Trophoblast cell (in vitro differentiated cells and primary cell): Measurements from ENCODE around the gene ATXN1.

Source experiments
- DNase-seq, 2 donors: peaks; one replicate each; pipeline ENCODE4 v3.0.0-alpha.2; 2016
- H2AFZ ChIP-seq: 2 replicates; pipeline ENCODE4 v1.6.1; 2013; ENCODE audit warnings: low read length, moderate library complexity, mild to moderate bottlenecking; ENCODE audit not compliant: insufficient read depth, poor library complexity
- H2AK5ac ChIP-seq: 2 replicates; pipeline ENCODE4 v1.6.1; 2013; ENCODE audit warnings: mild to moderate bottlenecking, low read length
- H2BK120ac ChIP-seq: 2 replicates; pipeline ENCODE4 v1.6.1; 2013; ENCODE audit warnings: low read length, mild to moderate bottlenecking, moderate library complexity; ENCODE audit not compliant: insufficient read depth, poor library complexity
- H2BK12ac ChIP-seq: 2 replicates; pipeline ENCODE4 v1.6.1; 2013; ENCODE audit warnings: mild to moderate bottlenecking, low read length, moderate library complexity
- H2BK5ac ChIP-seq: 2 replicates; pipeline ENCODE4 v1.6.1; 2013; ENCODE audit warnings: low read length, low read depth, moderate library complexity, mild to moderate bottlenecking; ENCODE audit not compliant: poor library complexity
- H3K14ac ChIP-seq: 2 replicates; pipeline ENCODE4 v1.6.1; 2013; ENCODE audit warnings: mild to moderate bottlenecking, low read length
- H3K18ac ChIP-seq: 2 replicates; pipeline ENCODE4 v1.6.1; 2013; ENCODE audit warnings: mild to moderate bottlenecking, low read length
- H3K23ac ChIP-seq: 2 replicates; pipeline ENCODE4 v1.6.1; 2013; ENCODE audit warnings: low read length
- H3K27ac ChIP-seq: 2 replicates; pipeline ENCODE4 v1.5.1; 2013; ENCODE audit warnings: low read depth, mild to moderate bottlenecking, inconsistent platforms, low read length, moderate library complexity
- H3K27me3 ChIP-seq: 2 replicates; pipeline ENCODE4 v1.6.1; 2013; ENCODE audit warnings: inconsistent platforms, mild to moderate bottlenecking, low read length, moderate library complexity; ENCODE audit not compliant: insufficient read depth
- H3K36me3 ChIP-seq, 2 experiments: 1 replicate in 1 of 2; 2 replicates in 1 of 2; pipeline ENCODE4 v1.6.1; 2013; ENCODE audit warnings: low read length in 2 of 2, mild to moderate bottlenecking in 2 of 2, moderate library complexity in 1 of 2; ENCODE audit not compliant: insufficient read depth in 2 of 2, control insufficient read depth in 1 of 2
- H3K4ac ChIP-seq: 2 replicates; pipeline ENCODE4 v1.6.1; 2013; ENCODE audit warnings: low read depth, mild to moderate bottlenecking, low read length, moderate library complexity
- H3K4me1 ChIP-seq, 2 experiments: 1 replicate in 1 of 2; 2 replicates in 1 of 2; pipeline ENCODE4 v1.6.1; 2013; ENCODE audit warnings: low read length in 2 of 2, mild to moderate bottlenecking in 2 of 2, moderate library complexity in 1 of 2; ENCODE audit not compliant: insufficient read depth in 2 of 2, control insufficient read depth in 1 of 2
- H3K4me2 ChIP-seq: 2 replicates; pipeline ENCODE4 v1.6.1; 2013; ENCODE audit warnings: inconsistent platforms, mild to moderate bottlenecking, low read length, moderate library complexity
- H3K4me3 ChIP-seq: 2 replicates; pipeline ENCODE4 v1.5.1; 2013; ENCODE audit warnings: mild to moderate bottlenecking, low read depth, low read length, inconsistent platforms
- H3K79me1 ChIP-seq: one replicate; pipeline ENCODE4 v1.6.1; 2013; ENCODE audit warnings: low read length
- H3K79me2 ChIP-seq: 2 replicates; pipeline ENCODE4 v1.6.1; 2013; ENCODE audit warnings: low read length, mild to moderate bottlenecking; ENCODE audit not compliant: control insufficient read depth, insufficient read depth, poor library complexity
- H3K9ac ChIP-seq: 2 replicates; pipeline ENCODE4 v1.6.1; 2013; ENCODE audit warnings: mild to moderate bottlenecking, low read length
- H3K9me3 ChIP-seq: 2 replicates; pipeline ENCODE4 v1.6.1; 2013; ENCODE audit warnings: low read depth, mild to moderate bottlenecking, control low read depth, inconsistent platforms, low read length; ENCODE audit not compliant: insufficient read depth
- H4K12ac ChIP-seq: 2 replicates; pipeline ENCODE4 v1.6.1; 2013; ENCODE audit warnings: low read depth, mild to moderate bottlenecking, low read length, moderate library complexity
- H4K8ac ChIP-seq: 2 replicates; pipeline ENCODE4 v1.6.1; 2013; ENCODE audit warnings: low read depth, mild to moderate bottlenecking, low read length, moderate library complexity
- H4K91ac ChIP-seq: one replicate; pipeline ENCODE4 v1.6.1; 2013; ENCODE audit warnings: low read depth, mild to moderate bottlenecking, low read length, moderate library complexity
- WGBS: extraction: QIAGEN DNeasy Blood & Tissue Kit; methylation state at CpG from one replicate; pipeline ENCODE4 v1.1.7; 2013; ENCODE audit warnings: missing lambda C conversion rate; ENCODE audit not compliant: insufficient read length, insufficient coverage; ENCODE audit errors: extremely low coverage; 5-methylcytosine and 5-hydroxymethylcytosine counted together

ATXN1 gene

GRCh38 chr6:16793828-16794412 is 32.7 kb upstream of the ATXN1 start:
- Histone ChIP-seq H2AK5ac (no peak overlapping the region), H3K9me3 (peaks cover 2% of the 10 kb centered on the region), H4K91ac (no peak overlapping the region), H2BK120ac (no peak overlapping the region), H3K79me2 (no peaks in the 10 kb centered on the region), H4K8ac (no peak overlapping the region), H2BK5ac (no peak overlapping the region), H3K14ac (no peak overlapping the region), H3K4me2 (no peak overlapping the region), H3K36me3 (no peaks in the 10 kb centered on the region), H3K23ac (no peak overlapping the region), H3K4me1 (no peaks in the 10 kb centered on the region), H3K18ac (no peak overlapping the region), H4K12ac (no peak overlapping the region), H2AFZ (no peak overlapping the region), H3K27me3 (no peaks in the 10 kb centered on the region), H3K4me3 (no peak overlapping the region), H3K9ac (no peak overlapping the region), H3K27ac (no peak overlapping the region), H3K79me1 (no peaks in the 10 kb centered on the region), H3K4ac (no peak overlapping the region), H2BK12ac (no peak overlapping the region)
- DNase-seq = no peak
- no CpG with 5 or more reads among the region's 3 CpGs for WGBS

GRCh38 chr6:16789329-16790038 is 28.2 kb upstream of the ATXN1 start:
- Histone ChIP-seq H4K8ac (no peak overlapping the region), H3K4me1 (no peaks in the 10 kb centered on the region)
- WGBS = no CpG with 5 or more reads among the region's 2 CpGs

GRCh38 chr6:16787128-16787682 is 25.9 kb upstream of the ATXN1 start:
- no peak overlapping the region for H2BK120ac ChIP-seq
- DNase-seq = no peak
- H2AK5ac ChIP-seq = no peak overlapping the region
- H3K79me2 ChIP-seq = no peaks in the 10 kb centered on the region
- H3K36me3 ChIP-seq = no peaks in the 10 kb centered on the region
- H3K9ac ChIP-seq = no peak overlapping the region
- no peak overlapping the region for H3K27ac ChIP-seq
- no peak overlapping the region for H4K12ac ChIP-seq
- H3K4me2 ChIP-seq = no peak overlapping the region
- WGBS = no CpG with 5 or more reads among the region's 1 CpG
- H3K4ac ChIP-seq = no peak overlapping the region
- H4K91ac ChIP-seq = no peak overlapping the region
- no peak overlapping the region for H3K18ac ChIP-seq
- H3K14ac ChIP-seq = no peak overlapping the region
- H2BK12ac ChIP-seq = no peak overlapping the region
- H3K4me3 ChIP-seq = no peak overlapping the region
- H3K9me3 ChIP-seq = peaks cover 2% of the 10 kb centered on the region
- no peak overlapping the region for H3K23ac ChIP-seq
- no peak overlapping the region for H2AFZ ChIP-seq
- no peaks in the 10 kb centered on the region for H3K27me3 ChIP-seq
- no peaks in the 10 kb centered on the region for H3K4me1 ChIP-seq
- H2BK5ac ChIP-seq = no peak overlapping the region
- H3K79me1 ChIP-seq = no peaks in the 10 kb centered on the region
- H4K8ac ChIP-seq = no peak overlapping the region

More at GRCh38 chr6:16789329-16790038, 28.2 kb upstream of the ATXN1 start:
- no peak overlapping the region for H2BK12ac ChIP-seq
- H3K9ac ChIP-seq = no peak overlapping the region
- H2AFZ ChIP-seq = no peak overlapping the region
- no peak overlapping the region for H3K4ac ChIP-seq
- H3K9me3 ChIP-seq = peaks cover 2% of the 10 kb centered on the region
- H3K4me3 ChIP-seq = no peak overlapping the region
- DNase-seq = no peak
- no peak overlapping the region for H3K23ac ChIP-seq
- H2BK120ac ChIP-seq = no peak overlapping the region
- H3K4me2 ChIP-seq = no peak overlapping the region
- H3K79me2 ChIP-seq = no peaks in the 10 kb centered on the region
- H3K79me1 ChIP-seq = no peaks in the 10 kb centered on the region
- H2BK5ac ChIP-seq = no peak overlapping the region
- H3K18ac ChIP-seq = no peak overlapping the region
- no peak overlapping the region for H3K27ac ChIP-seq
- no peak overlapping the region for H3K14ac ChIP-seq
- H3K27me3 ChIP-seq = no peaks in the 10 kb centered on the region
- no peak overlapping the region for H4K91ac ChIP-seq
- H2AK5ac ChIP-seq = no peak overlapping the region
- H3K36me3 ChIP-seq = no peaks in the 10 kb centered on the region
- no peak overlapping the region for H4K12ac ChIP-seq

GRCh38 chr6:16785496-16785895 is 24.2 kb upstream of the ATXN1 start:
- Histone ChIP-seq H3K36me3 (no peaks in the 10 kb centered on the region), H4K12ac (no peak overlapping the region), H2BK5ac (no peak overlapping the region), H3K23ac (no peak overlapping the region), H3K27me3 (no peaks in the 10 kb centered on the region), H3K18ac (no peak overlapping the region), H3K4ac (no peak overlapping the region), H3K79me1 (no peaks in the 10 kb centered on the region), H3K14ac (no peak overlapping the region), H4K91ac (no peak overlapping the region), H3K9ac (no peak overlapping the region), H3K9me3 (peaks cover 2% of the 10 kb centered on the region), H3K79me2 (no peaks in the 10 kb centered on the region), H3K27ac (no peak overlapping the region), H3K4me2 (no peak overlapping the region), H2BK12ac (no peak overlapping the region), H2AFZ (no peak overlapping the region), H3K4me3 (no peak overlapping the region), H4K8ac (no peak overlapping the region), H2AK5ac (no peak overlapping the region), H2BK120ac (no peak overlapping the region), H3K4me1 (peaks cover 2 to 3% of the 10 kb centered on the region in 2 experiments)
- DNase-seq = no peak
